ENCODE data around the gene GGTA1.

- TF ChIP-seq YY1 (IDR thresholded peaks at IDR 0.05; ENCODE audit: low read depth, low read length) (no peak), EZH2 (IDR thresholded peaks at IDR 0.05; ENCODE audit: low read depth, low read length, severe bottlenecking) (no peak), MAX (IDR thresholded peaks at IDR 0.05) (no peak), SIN3A (conservative IDR thresholded peaks at IDR 0.05 in 1 of 2, IDR thresholded peaks at IDR 0.05 in 1 of 2; ENCODE audit: low read depth in 1 of 2, low read length in 2 of 2) (no peak), CTCF (IDR thresholded peaks at IDR 0.05; ENCODE audit: control extremely low read depth in 1 of 3, insufficient read depth in 1 of 3, low read depth in 1 of 3, low read length in 3 of 3) (no peak), BACH1 (IDR thresholded peaks at IDR 0.05; ENCODE audit: low read length) (no peak)
These were observed 46.3 kb downstream of the GGTA1 start for GRCh38 chr9:121453232-121453892.

All from H1 (cell line).